Keratinocyte (primary cell): ENCODE results near the gene ACVR1C. TPM values are rescaled to one million over a fixed set of nuclear protein-coding genes. Genes with fewer than 3 reads are reported as not detected.

Experiments
- DNase-seq: peaks from one replicate; pipeline ENCODE4 v3.0.0-alpha.2; 2011; ENCODE audit warnings: low read depth, missing footprints, low spot score
- FAIRE-seq: peaks from 2 replicates; lab custom pipeline; 2011; peaks lifted over from hg19 to GRCh38; lab: Jason Lieb, UNC
- H2AFZ ChIP-seq: 2 replicates; pipeline ENCODE4 v1.6.0; 2012; ENCODE audit warnings: low read length, control low read depth, inconsistent platforms; ENCODE audit not compliant: control insufficient read depth
- H3K27ac ChIP-seq: 2 replicates; pipeline ENCODE4 v1.5.1; 2011; ENCODE audit warnings: low read length; ENCODE audit not compliant: control insufficient read depth, insufficient read depth
- H3K27me3 ChIP-seq: 3 replicates; pipeline ENCODE4 v1.6.0; 2011; ENCODE audit warnings: low read length; ENCODE audit not compliant: control insufficient read depth, insufficient read depth; ENCODE audit errors: extremely low read depth
- H3K36me3 ChIP-seq, 2 experiments: 2 replicates in 1 of 2; 3 replicates in 1 of 2; pipeline ENCODE4 v1.5.1; 2011; ENCODE audit warnings: low read length in 2 of 2, mild to moderate bottlenecking in 1 of 2; ENCODE audit not compliant: control insufficient read depth in 2 of 2, insufficient read depth in 2 of 2; ENCODE audit errors: extremely low read depth in 1 of 2
- H3K4me1 ChIP-seq: 3 replicates; pipeline ENCODE4 v1.5.1; 2011; ENCODE audit warnings: low read length; ENCODE audit not compliant: control insufficient read depth, insufficient read depth; ENCODE audit errors: extremely low read depth
- H3K4me2 ChIP-seq: 3 replicates; pipeline ENCODE4 v1.6.0; 2011; ENCODE audit warnings: low read depth, low read length; ENCODE audit not compliant: control insufficient read depth, insufficient read depth; ENCODE audit errors: extremely low read depth
- H3K4me3 ChIP-seq, 3 experiments: fragments of 200-600 bp in 1 of 3; sonication (generic) in 1 of 3; 2 replicates in 2 of 3; 3 replicates in 1 of 3; pipeline ENCODE4 v1.5.1; 2011 to 2016; ENCODE audit warnings: low read length in 3 of 3, mild to moderate bottlenecking in 3 of 3, control low read depth in 2 of 3, inconsistent platforms in 1 of 3, low read depth in 1 of 3, mixed read lengths in 1 of 3, mixed run types in 1 of 3, moderate library complexity in 1 of 3; ENCODE audit not compliant: control insufficient read depth in 2 of 3, insufficient read depth in 2 of 3; ENCODE audit errors: extremely low read depth in 1 of 3
- H3K79me2 ChIP-seq: 2 replicates; pipeline ENCODE4 v1.6.0; 2012; ENCODE audit warnings: low read length; ENCODE audit not compliant: control insufficient read depth, insufficient read depth
- H3K9ac ChIP-seq: 3 replicates; pipeline ENCODE4 v1.6.0; 2011; ENCODE audit warnings: low read length; ENCODE audit not compliant: control insufficient read depth, insufficient read depth; ENCODE audit errors: extremely low read depth
- H3K9me1 ChIP-seq: 3 replicates; pipeline ENCODE4 v1.6.0; 2011; ENCODE audit warnings: low read length; ENCODE audit not compliant: control insufficient read depth, insufficient read depth; ENCODE audit errors: extremely low read depth
- H3K9me3 ChIP-seq: 2 replicates; pipeline ENCODE4 v1.5.1; 2012; ENCODE audit warnings: low read depth, low read length; ENCODE audit not compliant: control insufficient read depth
- H4K20me1 ChIP-seq: 3 replicates; pipeline ENCODE4 v1.6.0; 2011; ENCODE audit warnings: low read length; ENCODE audit not compliant: control insufficient read depth, insufficient read depth; ENCODE audit errors: extremely low read depth
- EZH2 ChIP-seq: IDR thresholded peaks from one replicate; pipeline ENCODE4 v1.6.1; 2012; ENCODE audit warnings: inconsistent platforms, mild to moderate bottlenecking, low read length, moderate library complexity
- dilution Hi-C: fragments of 300-500 bp; cut with MboI; formaldehyde crosslinking; loops from one replicate; pipeline ENCODE4 v1.7.0; 2020; ENCODE audit warnings: low sequenced_read_pairs; ENCODE audit not compliant: extremely low pct_ligation_motif_present
- polyA plus RNA-seq, 5 experiments: library from polyadenylated mRNA; depleted of rRNA in 3 of 5; stranded (reverse) in 3 of 5; stranded (forward) in 1 of 5; unstranded in 1 of 5; fragments of >200 nt; gene quantifications; 1 replicate in 1 of 5; 2 replicates in 3 of 5; 3 replicates in 1 of 5; pipeline versions ENCODE4 v1.2.1 to v1.2.3, GENCODE V29; 2011 to 2012; ENCODE audit warnings: missing spikeins in 2 of 5, low read depth in 1 of 5, low replicate concordance in 1 of 5
- TF ChIP-seq, protein P1 (sequence below), 3 experiments: IDR thresholded peaks in 1 of 3; conservative IDR thresholded peaks in 1 of 3; optimal IDR thresholded peaks in 1 of 3; 2 replicates in 2 of 3; 3 replicates in 1 of 3; pipeline versions ENCODE3 to v1.5.1; 2011; ENCODE audit warnings: low read length in 3 of 3, mild to moderate bottlenecking in 3 of 3, moderate library complexity in 2 of 3, control low read depth in 1 of 3, inconsistent platforms in 1 of 3; ENCODE audit not compliant: insufficient read depth in 2 of 3; ENCODE audit errors: extremely low read depth in 1 of 3

ACVR1C gene
- polyA plus RNA-seq, 1 donor (not counting 4 experiments of a cell fraction or from before 2014, with no cell fraction given) = 0.20 TPM

DNA sequence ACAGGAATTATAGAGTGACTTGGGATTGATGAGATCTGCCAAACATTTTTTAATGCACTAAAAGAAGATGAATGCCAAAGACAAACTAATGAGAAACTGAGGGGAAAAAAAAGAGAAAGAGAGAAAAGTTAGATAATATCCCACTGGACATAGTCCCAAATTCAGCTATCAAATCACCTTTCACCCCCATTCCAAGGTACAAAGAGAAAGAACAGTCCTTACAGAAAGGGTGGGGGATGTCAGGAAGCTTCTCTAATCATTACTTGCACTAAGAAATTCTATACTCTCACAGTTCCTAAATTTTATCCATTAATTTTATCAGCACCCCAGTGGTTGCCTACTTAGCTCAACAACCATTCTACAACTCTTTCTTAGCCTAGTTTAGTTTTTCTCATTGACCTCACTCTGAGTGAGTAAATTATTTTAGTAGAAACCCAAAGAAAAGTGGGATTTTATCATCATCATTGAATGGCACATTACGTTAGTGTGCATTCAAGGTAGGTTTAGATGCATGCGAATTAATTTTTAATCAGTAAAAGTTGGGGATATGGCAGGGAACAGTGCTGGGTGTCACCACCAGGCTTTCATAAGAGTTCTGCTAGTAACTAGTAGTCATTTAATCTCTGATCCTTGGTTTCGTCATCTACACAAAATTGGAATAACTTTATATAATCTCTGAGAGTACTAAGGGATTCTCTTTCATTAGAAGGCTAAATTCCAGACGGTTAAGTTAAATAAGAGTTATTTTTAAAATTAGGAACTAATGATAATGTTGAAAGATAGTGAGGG lies 99.5 kb downstream of the ACVR1C start:
- Histone ChIP-seq H3K27ac (no peak overlapping the region), H3K27me3 (peaks cover 5% of the 10 kb centered on the region)
- dilution Hi-C loops = no loop called here

DNA sequence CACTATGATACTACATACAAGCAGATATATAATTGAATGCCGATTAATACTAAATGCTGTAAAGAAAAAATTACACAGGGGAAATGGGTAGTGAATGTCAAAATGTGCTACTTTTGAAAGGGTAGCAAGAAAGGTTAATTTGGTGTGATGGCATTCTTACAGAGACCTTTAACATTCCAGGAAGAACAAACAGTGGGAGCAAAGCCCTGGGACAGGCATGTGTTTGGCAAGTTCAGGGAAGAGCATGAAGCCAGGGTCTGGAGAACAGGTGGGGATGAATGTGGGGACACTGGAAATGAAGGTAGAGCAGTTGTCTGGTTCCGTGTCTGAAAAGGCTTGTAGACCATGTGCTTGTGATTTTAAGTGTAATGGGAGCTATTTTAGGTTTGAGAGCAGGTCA lies 102.6 kb downstream of the ACVR1C start:
- Histone ChIP-seq H3K9ac (no peak overlapping the region), H2AFZ (no peak overlapping the region), H3K4me1 (no peaks in the 10 kb centered on the region), H3K9me3 (no peaks in the 10 kb centered on the region), H3K4me2 (no peak overlapping the region), H4K20me1 (no peaks in the 10 kb centered on the region), H3K4me3 (no peak overlapping the region), H3K27ac (no peak overlapping the region), H3K9me1 (no peaks in the 10 kb centered on the region), H3K27me3 (peaks cover 4% of the 10 kb centered on the region), H3K79me2 (no peaks in the 10 kb centered on the region), H3K36me3 (no peaks in the 10 kb centered on the region)
- TF ChIP-seq, protein P1, sequence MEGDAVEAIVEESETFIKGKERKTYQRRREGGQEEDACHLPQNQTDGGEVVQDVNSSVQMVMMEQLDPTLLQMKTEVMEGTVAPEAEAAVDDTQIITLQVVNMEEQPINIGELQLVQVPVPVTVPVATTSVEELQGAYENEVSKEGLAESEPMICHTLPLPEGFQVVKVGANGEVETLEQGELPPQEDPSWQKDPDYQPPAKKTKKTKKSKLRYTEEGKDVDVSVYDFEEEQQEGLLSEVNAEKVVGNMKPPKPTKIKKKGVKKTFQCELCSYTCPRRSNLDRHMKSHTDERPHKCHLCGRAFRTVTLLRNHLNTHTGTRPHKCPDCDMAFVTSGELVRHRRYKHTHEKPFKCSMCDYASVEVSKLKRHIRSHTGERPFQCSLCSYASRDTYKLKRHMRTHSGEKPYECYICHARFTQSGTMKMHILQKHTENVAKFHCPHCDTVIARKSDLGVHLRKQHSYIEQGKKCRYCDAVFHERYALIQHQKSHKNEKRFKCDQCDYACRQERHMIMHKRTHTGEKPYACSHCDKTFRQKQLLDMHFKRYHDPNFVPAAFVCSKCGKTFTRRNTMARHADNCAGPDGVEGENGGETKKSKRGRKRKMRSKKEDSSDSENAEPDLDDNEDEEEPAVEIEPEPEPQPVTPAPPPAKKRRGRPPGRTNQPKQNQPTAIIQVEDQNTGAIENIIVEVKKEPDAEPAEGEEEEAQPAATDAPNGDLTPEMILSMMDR (optimal IDR thresholded peaks at IDR 0.05 in 1 of 3, IDR thresholded peaks at IDR 0.05 in 1 of 3, conservative IDR thresholded peaks at IDR 0.05 in 1 of 3; ENCODE audit: extremely low read depth in 1 of 3, insufficient read depth in 2 of 3, low read length in 3 of 3) = no peak
- TF ChIP-seq EZH2 = no peak
- FAIRE-seq (no peak), DNase-seq (no peak)
- dilution Hi-C loops = no loop called here

More for the DNA sequence above, 99.5 kb downstream of the ACVR1C start:
- Histone ChIP-seq H3K4me2 (no peak overlapping the region), H3K9me1 (no peaks in the 10 kb centered on the region), H3K79me2 (no peaks in the 10 kb centered on the region), H3K9me3 (no peaks in the 10 kb centered on the region), H4K20me1 (no peaks in the 10 kb centered on the region), H2AFZ (no peak overlapping the region), H3K4me3 (no peak overlapping the region), H3K4me1 (no peaks in the 10 kb centered on the region), H3K9ac (no peak overlapping the region), H3K36me3 (no peaks in the 10 kb centered on the region)
- DNase-seq (no peak), FAIRE-seq (no peak)
- TF ChIP-seq EZH2 = no peak
- TF ChIP-seq, protein P1 (optimal IDR thresholded peaks at IDR 0.05 in 1 of 3, IDR thresholded peaks at IDR 0.05 in 1 of 3, conservative IDR thresholded peaks at IDR 0.05 in 1 of 3; ENCODE audit: extremely low read depth in 1 of 3, insufficient read depth in 2 of 3, low read length in 3 of 3) = no peak
